Subcutaneous abdominal adipose tissue (tissue), 5 donors: ENCODE data around the gene RNU1-2.
"Not testable (repeated sequence)": the region's sequence is repeated elsewhere in the genome, so short reads cannot be mapped to it uniquely, and the experiment has no call there.

ENCODE experiments used
- H3K27ac ChIP-seq: one replicate; pipeline ENCODE4 v1.7.0; 2013; ENCODE audit warnings: low read depth, mild to moderate bottlenecking, inconsistent platforms, low read length, moderate library complexity
- H3K27me3 ChIP-seq, 5 donors: one replicate each; pipeline ENCODE4 v1.7.0; 2013; ENCODE audit warnings: low read length in 5 of 5, inconsistent platforms in 1 of 5; ENCODE audit not compliant: control insufficient read depth in 5 of 5, insufficient read depth in 4 of 5
- H3K36me3 ChIP-seq, 5 donors: one replicate each; pipeline ENCODE4 v1.7.0; 2013; ENCODE audit warnings: low read length in 5 of 5; ENCODE audit not compliant: control insufficient read depth in 5 of 5, insufficient read depth in 5 of 5
- H3K4me1 ChIP-seq, 5 donors: one replicate each; pipeline ENCODE4 v1.7.0; 2013; ENCODE audit warnings: low read length in 5 of 5, mild to moderate bottlenecking in 3 of 5, moderate library complexity in 1 of 5; ENCODE audit not compliant: control insufficient read depth in 5 of 5, insufficient read depth in 5 of 5
- H3K4me3 ChIP-seq, 5 donors: one replicate each; pipeline ENCODE4 v1.7.0; 2013; ENCODE audit warnings: low read length in 5 of 5, low read depth in 1 of 5
- H3K9ac ChIP-seq, 5 donors: one replicate each; pipeline ENCODE4 v1.7.0; 2013; ENCODE audit warnings: low read length in 5 of 5, mild to moderate bottlenecking in 4 of 5, moderate library complexity in 3 of 5
- H3K9me3 ChIP-seq, 5 donors: one replicate each; pipeline ENCODE4 v1.7.0; 2013; ENCODE audit warnings: low read length in 5 of 5; ENCODE audit not compliant: control insufficient read depth in 5 of 5
- donor health status: healthy.
- donor health status: healthy.
- donor health status: healthy.
- donor health status: healthy.
- donor health status: healthy.

Gene RNU1-2

DNA sequence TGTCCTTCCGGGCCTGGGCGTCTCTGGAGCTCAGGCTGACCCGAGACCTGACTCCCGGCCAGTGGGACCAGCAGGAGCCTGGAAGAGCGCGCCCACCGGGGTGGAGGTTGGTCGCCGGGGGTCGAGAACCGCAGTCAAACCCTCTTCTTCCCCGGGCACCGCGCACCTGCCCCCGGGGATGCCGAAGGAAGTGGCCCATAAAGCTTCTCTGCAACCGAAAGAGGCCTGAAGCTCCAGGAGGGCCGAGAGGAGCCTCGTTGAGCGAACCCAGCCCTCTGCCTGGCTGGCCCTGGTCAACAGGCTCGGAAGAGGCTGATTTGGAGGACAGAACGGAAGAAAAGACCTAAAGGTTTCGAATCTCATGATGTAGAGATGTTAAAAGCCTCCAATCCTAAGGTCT is 24.6 kb upstream of the RNU1-2 start:
- H3K27me3 ChIP-seq = peaks cover 0 to 12% (median 8%) of the 10 kb centered on the region in 5 donors
- H3K4me3 ChIP-seq = not testable (repeated sequence)

DNA sequence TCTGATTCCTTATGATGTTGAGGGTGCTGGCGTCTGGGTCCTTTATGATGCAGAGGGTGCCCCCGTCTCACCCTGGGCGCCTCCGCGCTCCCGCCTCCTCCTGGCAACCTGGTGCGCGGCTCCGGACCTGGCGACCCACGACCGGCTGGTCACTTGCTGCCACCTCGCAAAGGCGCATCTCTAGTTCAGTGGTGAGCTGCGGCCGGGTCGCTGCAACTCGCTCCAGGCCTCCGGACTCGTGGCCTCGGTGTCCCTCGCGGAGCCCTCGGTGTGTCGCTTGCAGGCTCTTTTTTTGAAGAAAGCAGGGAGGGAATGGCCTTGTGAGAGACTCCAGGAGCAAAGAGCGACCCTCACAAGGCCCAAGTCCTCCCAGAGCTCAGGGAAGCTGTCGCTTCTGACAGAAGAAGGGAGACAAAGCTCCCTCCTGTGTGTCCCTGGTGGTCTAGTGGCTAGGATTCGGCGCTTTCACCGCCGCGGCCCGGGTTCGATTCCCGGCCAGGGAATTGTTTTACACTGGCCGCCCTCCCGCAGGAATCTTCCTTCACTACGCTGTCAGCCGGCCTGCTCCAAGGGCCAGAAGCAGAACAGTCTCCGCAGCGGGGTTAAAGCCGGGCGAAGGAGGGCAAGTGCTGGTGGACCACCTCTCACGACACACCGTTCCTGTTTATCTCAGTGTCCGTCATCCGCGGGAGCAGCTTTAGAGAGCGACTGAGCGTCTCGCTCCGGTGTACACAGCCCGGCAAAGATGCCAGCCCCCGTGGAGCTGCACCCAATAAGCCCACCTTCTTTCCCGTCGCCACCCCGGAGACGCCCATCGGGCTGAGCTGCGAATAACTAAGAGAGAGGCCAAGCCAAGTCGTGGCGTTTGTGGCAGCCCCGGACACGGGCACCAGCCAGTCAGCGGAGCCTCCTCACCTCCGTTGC is 23.4 kb upstream of the RNU1-2 start:
- peaks cover 0 to 16% (median 10%) of the 10 kb centered on the region in 5 donors for H3K4me1 ChIP-seq
- peak overlapping the region; percentile 41 to 62 (median 55) for H3K4me3 ChIP-seq
- peak overlapping the region in 1 of 5 donors; percentile 41 for H3K9ac ChIP-seq
- not testable (repeated sequence) for H3K27ac ChIP-seq, H3K9me3 ChIP-seq, H3K36me3 ChIP-seq
- H3K27me3 ChIP-seq = peaks cover 0 to 12% (median 8%) of the 10 kb centered on the region in 5 donors

More for the DNA sequence above, 24.6 kb upstream of the RNU1-2 start:
- not testable (repeated sequence) for H3K27ac ChIP-seq, H3K9me3 ChIP-seq, H3K9ac ChIP-seq, H3K36me3 ChIP-seq
- H3K4me1 ChIP-seq = peaks cover 0 to 16% (median 10%) of the 10 kb centered on the region in 5 donors

DNA sequence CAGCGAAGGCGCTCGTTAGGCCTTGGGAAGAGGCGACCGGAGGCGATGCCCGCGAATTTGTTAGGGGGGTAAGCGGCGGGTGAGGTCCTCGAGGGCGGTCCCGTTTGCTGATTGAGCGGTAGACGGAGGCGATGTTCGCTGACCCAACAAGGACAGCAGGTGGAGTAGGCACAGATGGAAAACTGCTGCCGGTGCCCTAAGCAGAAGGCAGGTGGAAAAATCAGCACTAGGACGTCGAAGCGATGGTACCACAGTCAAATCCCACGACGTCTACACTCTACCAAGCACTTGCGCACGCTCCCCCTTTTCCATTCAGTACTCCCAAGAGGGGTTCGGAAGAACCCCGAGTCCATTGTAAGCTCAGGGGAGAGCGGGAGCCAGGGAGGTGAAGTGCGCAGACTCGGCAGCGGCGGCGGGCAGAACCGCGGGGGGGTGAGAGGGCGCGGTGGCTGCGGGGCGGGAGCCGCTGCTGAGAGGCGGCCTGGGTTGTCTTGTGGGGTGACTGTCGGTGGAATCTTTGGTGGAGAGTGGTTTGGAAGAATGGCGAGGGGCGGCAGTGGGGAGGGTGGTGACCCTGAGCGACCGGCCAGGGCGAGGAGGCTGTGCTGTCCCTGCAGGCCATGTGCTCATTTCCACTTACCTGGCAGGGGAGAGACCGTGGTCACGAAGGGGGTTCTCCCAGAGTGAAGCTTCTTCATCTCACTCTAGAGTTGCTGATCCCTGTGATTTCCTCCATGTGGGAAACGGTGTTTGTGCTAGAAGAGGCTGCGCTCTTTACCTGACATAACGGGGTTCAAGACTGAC is 22.5 kb upstream of the RNU1-2 start:
- not testable (repeated sequence) for H3K9me3 ChIP-seq, H3K27ac ChIP-seq, H3K36me3 ChIP-seq
- peaks cover 0 to 16% (median 10%) of the 10 kb centered on the region in 5 donors for H3K4me1 ChIP-seq
- H3K27me3 ChIP-seq = peaks cover 0 to 12% (median 8%) of the 10 kb centered on the region in 5 donors
- H3K4me3 ChIP-seq = peak overlapping the region in 2 of 5 donors; percentile 27 to 55
- H3K9ac ChIP-seq = peak overlapping the region in 1 of 5 donors; percentile 20

DNA sequence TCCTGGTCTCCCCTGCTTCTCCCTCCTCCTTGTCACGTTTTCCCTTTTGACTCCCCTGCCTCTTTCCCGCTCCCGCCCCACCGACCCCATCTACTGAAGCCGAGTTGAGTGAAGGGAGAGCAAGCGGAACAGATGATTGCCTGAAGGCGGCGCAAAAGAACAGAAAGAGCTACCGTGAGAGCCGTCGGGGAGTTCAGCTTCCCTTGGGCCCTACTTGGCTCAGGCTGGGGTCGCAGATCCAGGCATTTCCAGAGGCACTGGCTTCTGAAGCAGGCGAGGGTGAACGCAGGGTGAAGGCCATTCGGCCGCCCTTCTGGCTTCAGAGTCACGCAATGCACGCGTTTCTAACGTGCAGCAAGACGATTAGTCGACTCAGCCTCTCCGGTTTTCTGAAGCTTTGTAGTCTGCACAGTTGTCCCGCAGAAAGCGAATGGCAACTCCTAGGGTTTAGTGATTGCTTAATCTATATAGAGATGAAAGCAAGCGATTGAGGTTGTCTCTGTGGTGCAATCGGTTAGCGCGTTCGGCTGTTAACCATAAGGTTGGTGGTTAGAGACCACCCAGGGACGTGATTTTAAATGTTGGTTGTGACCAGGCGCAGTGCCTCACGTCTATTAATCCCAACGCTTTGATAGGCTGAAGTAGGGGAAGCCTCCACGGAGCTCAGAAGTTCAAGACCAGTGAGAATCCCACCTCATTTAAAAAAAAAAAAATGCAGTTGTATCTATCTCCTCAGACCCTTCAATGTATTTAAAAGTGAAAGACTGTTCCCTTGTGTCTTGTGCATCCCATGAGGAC is 20.6 kb upstream of the RNU1-2 start:
- H3K9me3 ChIP-seq = not testable (repeated sequence)

DNA sequence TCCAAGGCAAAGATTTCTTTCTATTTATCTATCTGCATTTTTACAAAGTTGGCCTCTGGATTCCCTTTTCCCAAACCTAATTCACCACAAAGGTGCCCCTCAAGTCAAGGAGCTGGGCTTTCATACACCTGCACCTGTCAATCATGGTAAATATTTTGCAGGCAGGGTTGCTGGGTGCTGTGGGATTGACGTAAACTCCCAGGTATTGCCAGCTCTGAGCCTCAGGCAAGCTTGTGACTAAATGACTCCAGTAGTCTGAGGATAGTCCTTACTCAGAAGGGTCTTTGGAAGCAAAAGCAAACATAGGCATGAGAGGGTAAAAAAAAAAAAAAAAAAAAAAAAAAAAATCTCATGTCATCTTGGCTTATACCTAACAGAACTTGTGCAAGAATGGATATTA is 14.0 kb upstream of the RNU1-2 start:
- H3K4me3 ChIP-seq, H3K27me3 ChIP-seq, H3K36me3 ChIP-seq, H3K9me3 ChIP-seq, H3K9ac ChIP-seq, H3K27ac ChIP-seq: not testable (repeated sequence)
- peaks cover 0 to 22% (median 0%) of the 10 kb centered on the region in 5 donors for H3K4me1 ChIP-seq

More for the DNA sequence above, 20.6 kb upstream of the RNU1-2 start:
- H3K4me3 ChIP-seq, H3K36me3 ChIP-seq, H3K9ac ChIP-seq, H3K27ac ChIP-seq: not testable (repeated sequence)
- Histone ChIP-seq H3K4me1 (peaks cover 0 to 16% (median 10%) of the 10 kb centered on the region in 5 donors), H3K27me3 (peaks cover 0 to 12% (median 8%) of the 10 kb centered on the region in 5 donors)

DNA sequence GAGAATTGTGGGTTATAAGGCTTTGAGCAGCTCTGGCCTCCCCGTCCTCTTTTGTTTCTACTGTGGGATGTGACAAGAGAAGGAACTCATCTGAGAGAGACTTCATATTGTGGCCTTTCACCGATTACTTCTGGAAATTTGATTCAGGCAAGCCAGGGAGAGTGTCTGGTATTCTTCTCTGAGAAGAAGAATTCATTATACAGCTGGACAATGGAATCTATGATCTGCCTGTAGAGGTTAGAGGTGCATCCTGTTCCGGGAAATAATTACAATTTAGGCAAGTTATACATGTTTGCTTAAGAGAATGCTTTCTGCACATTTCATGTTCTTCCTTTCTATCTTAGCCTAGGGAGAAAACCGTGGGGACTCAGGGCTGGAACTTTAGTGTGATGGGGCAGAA is 12.8 kb upstream of the RNU1-2 start:
- H3K27ac ChIP-seq = no peak overlapping the region
- H3K9me3 ChIP-seq = no peaks in the 10 kb centered on the region
- peaks cover 0 to 22% (median 0%) of the 10 kb centered on the region in 5 donors for H3K4me1 ChIP-seq
- no peak overlapping the region for H3K9ac ChIP-seq
- no peaks in the 10 kb centered on the region for H3K36me3 ChIP-seq
- H3K4me3 ChIP-seq = no peak overlapping the region
- H3K27me3 ChIP-seq = no peaks in the 10 kb centered on the region

DNA sequence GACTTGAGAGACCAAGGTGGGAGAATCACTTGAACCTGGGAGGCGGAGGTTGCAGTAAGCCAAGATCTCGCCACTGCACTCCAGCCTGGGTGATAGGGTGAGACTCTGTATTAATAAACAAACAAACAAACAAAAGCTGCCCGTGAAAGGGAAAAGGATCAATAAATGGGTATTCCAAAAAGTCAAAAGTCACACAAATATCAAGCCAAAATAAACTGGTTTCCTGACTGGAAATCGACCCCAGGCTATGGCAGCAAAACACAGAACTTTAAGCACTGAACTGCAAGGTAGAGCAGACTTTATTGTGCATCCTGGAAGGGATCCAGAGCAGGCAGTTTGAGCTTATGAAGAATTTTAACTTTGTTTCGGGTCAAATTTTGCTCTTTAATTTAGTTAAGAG is 11.3 kb upstream of the RNU1-2 start:
- H3K27ac ChIP-seq, H3K27me3 ChIP-seq, H3K4me3 ChIP-seq: not testable (repeated sequence)

DNA sequence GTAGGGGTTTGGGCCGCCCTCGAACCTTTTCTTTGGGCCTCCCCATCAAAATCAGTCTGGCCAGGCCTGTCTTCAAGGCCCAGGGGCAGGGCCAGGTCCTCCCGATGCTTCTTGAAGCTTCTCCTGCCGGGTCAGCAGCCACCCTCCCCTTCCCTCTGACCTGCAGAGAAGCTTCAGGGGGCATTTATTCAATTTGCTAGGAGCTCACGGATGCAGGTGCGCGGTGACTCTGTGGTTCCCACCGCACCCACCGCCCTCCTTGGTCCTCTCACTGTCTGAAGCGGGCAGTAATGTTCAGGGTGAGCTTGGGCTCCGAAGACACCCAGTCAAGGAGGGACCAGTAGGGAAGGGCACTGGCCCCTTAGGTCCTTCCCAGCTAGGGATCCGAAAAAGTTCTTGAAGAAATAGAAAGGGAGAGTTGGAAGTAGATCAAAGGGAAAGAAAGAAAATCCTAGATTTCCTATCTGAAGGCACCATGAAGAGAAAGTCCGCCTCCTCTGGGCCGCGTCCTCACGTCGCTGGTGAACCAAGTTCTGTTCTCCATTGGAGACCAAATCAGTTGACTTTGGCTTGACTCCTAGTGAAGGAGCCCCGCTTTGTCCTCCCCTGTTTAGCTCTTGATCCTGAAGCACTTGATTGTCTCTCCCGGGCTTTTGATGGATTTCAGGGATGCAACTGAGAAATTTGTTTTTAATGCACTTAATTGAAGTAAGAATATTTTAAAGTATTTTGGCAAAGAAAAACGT is 8.7 kb upstream of the RNU1-2 start:
- no peaks in the 10 kb centered on the region for H3K9me3 ChIP-seq
- no peak overlapping the region for H3K9ac ChIP-seq
- no peaks in the 10 kb centered on the region for H3K36me3 ChIP-seq
- no peak overlapping the region for H3K27ac ChIP-seq
- no peaks in the 10 kb centered on the region for H3K27me3 ChIP-seq
- no peak overlapping the region for H3K4me3 ChIP-seq
- peaks cover 2 to 36% (median 13%) of the 10 kb centered on the region in 5 donors for H3K4me1 ChIP-seq

More for the DNA sequence above, 11.3 kb upstream of the RNU1-2 start:
- not testable (repeated sequence) for H3K9ac ChIP-seq, H3K36me3 ChIP-seq, H3K9me3 ChIP-seq
- peaks cover 2 to 32% (median 10%) of the 10 kb centered on the region in 5 donors for H3K4me1 ChIP-seq
